Measurements from ENCODE around the gene CRIM1.

- TF ChIP-seq CTCF (IDR thresholded peaks at IDR 0.05), result no peak
- TF ChIP-seq POLR2A (IDR thresholded peaks at IDR 0.05), result no peak
Observed at GRCh38 chr2:36379710-36380448, 24.3 kb downstream of the CRIM1 start.

Data from tibial nerve (tissue), 3 donors.